IMR-90 (cell line): ENCODE results near the gene MAB21L2. TPM values are rescaled to one million over a fixed set of nuclear protein-coding genes. Genes with fewer than 3 reads are reported as not detected.

Source experiments
- ATAC-seq: fragments of 200-7000 bp; cut with Tn5 transposase; 2 replicates; pipeline ENCODE4 v1.9.1; 2020; ENCODE audit warnings: low read depth, mild to moderate bottlenecking, moderate library complexity
- Bru-seq: library from RNA; stranded (reverse); fragments of 400-500 nt; gene quantifications from one replicate; lab custom pipeline; 2021; lab: Mats Ljungman, UMichigan
- BruChase-seq, 2 experiments: library from RNA; stranded (reverse); fragments of 400-500 nt; gene quantifications; one replicate each; lab custom pipeline; 2021; lab: Mats Ljungman, UMichigan
- BruUV-seq: library from RNA; stranded (reverse); fragments of 400-500 nt; replicated peaks from 2 replicates; lab custom pipeline; 2021; lab: Mats Ljungman, UMichigan
- CTCF ChIA-PET: fragments of 300-600 bp; formaldehyde crosslinking; extraction: SDS; loops from one replicate; lab custom pipeline; 2021; ENCODE audit warnings: antibody characterized with exemption; lab: Yijun Ruan, JAX
- POLR2A ChIA-PET: fragments of 300-600 bp; sonication (Branson Sonifier 250); formaldehyde crosslinking; loops from one replicate; lab custom pipeline; 2022; ENCODE audit warnings: antibody characterized with exemption; ENCODE audit not compliant: unreplicated experiment; lab: Charles Lee
- DNase-seq: peaks from one replicate; pipeline ENCODE4 v3.0.0; 2013
- H2AFZ ChIP-seq: replicated peaks from 2 replicates; pipeline ENCODE3; 2013; ENCODE audit warnings: low read length, mild to moderate bottlenecking; ENCODE audit not compliant: poor library complexity
- H2AK5ac ChIP-seq: 2 replicates; pipeline ENCODE4 v1.6.1; 2013; ENCODE audit warnings: low read depth, low read length, inconsistent platforms
- H2AK9ac ChIP-seq: replicated peaks from 2 replicates; pipeline ENCODE3; 2013; ENCODE audit warnings: mild to moderate bottlenecking, low read depth, low read length, moderate library complexity; ENCODE audit not compliant: poor library complexity
- H2BK120ac ChIP-seq: 2 replicates; pipeline ENCODE4 v1.6.1; 2013; ENCODE audit warnings: low read depth, low read length, inconsistent platforms
- H2BK15ac ChIP-seq: 3 replicates; pipeline ENCODE4 v1.6.1; 2013; ENCODE audit warnings: low read depth, low read length, inconsistent platforms
- H2BK20ac ChIP-seq: 2 replicates; pipeline ENCODE4 v1.6.1; 2013; ENCODE audit warnings: low read depth, mild to moderate bottlenecking, inconsistent platforms, low read length, moderate library complexity
- H2BK5ac ChIP-seq: 2 replicates; pipeline ENCODE4 v1.6.1; 2013; ENCODE audit warnings: mild to moderate bottlenecking, low read depth, low read length, inconsistent platforms; ENCODE audit not compliant: poor library complexity, severe bottlenecking
- H3K14ac ChIP-seq: replicated peaks from 2 replicates; pipeline ENCODE4 v1.6.1; 2013; ENCODE audit warnings: low read depth, low read length, inconsistent platforms
- H3K18ac ChIP-seq: 2 replicates; pipeline ENCODE4 v1.6.1; 2013; ENCODE audit warnings: low read depth, low read length, control low read depth
- H3K23ac ChIP-seq: 2 replicates; pipeline ENCODE4 v1.6.1; 2013; ENCODE audit warnings: low read depth, low read length, inconsistent platforms
- H3K27ac ChIP-seq: 2 replicates; pipeline ENCODE4 v1.5.1; 2013; ENCODE audit warnings: mild to moderate bottlenecking, control low read depth, low read length; ENCODE audit not compliant: insufficient read depth
- H3K27me3 ChIP-seq: 2 replicates; pipeline ENCODE4 v1.6.1; 2013; ENCODE audit warnings: low read length; ENCODE audit not compliant: control insufficient read depth, insufficient read depth
- H3K36me3 ChIP-seq: 2 replicates; pipeline ENCODE4 v1.6.1; 2013; ENCODE audit warnings: low read length, mixed read lengths; ENCODE audit not compliant: control insufficient read depth, insufficient read depth
- H3K4ac ChIP-seq: 2 replicates; pipeline ENCODE4 v1.6.1; 2013; ENCODE audit warnings: low read depth, low read length, inconsistent platforms
- H3K4me1 ChIP-seq: 2 replicates; pipeline ENCODE4 v1.6.1; 2013; ENCODE audit warnings: low read length, mixed read lengths; ENCODE audit not compliant: control insufficient read depth, insufficient read depth
- H3K4me2 ChIP-seq: 2 replicates; pipeline ENCODE4 v1.6.1; 2013; ENCODE audit warnings: low read depth, mild to moderate bottlenecking, control low read depth, low read length, moderate library complexity
- H3K4me3 ChIP-seq: 2 replicates; pipeline ENCODE4 v1.5.1; 2013; ENCODE audit warnings: low read depth, mild to moderate bottlenecking, control low read depth, low read length, moderate library complexity; ENCODE audit not compliant: insufficient read depth
- H3K56ac ChIP-seq: 2 replicates; pipeline ENCODE4 v1.6.1; 2013; ENCODE audit warnings: low read length, inconsistent platforms; ENCODE audit not compliant: insufficient read depth; ENCODE audit errors: extremely low read depth
- H3K79me1 ChIP-seq, 2 experiments: 2 replicates each; pipeline ENCODE4 v1.6.1; 2013; ENCODE audit warnings: low read length in 2 of 2, inconsistent platforms in 1 of 2, low read depth in 1 of 2
- H3K9ac ChIP-seq: 2 replicates; pipeline ENCODE4 v1.6.1; 2013; ENCODE audit warnings: low read depth, low read length, control low read depth
- H3K9me1 ChIP-seq: 2 replicates; pipeline ENCODE4 v1.6.1; 2013; ENCODE audit warnings: low read length, inconsistent platforms; ENCODE audit not compliant: insufficient read depth
- H3K9me3 ChIP-seq: 2 replicates; pipeline ENCODE4 v1.6.1; 2013; ENCODE audit warnings: low read length; ENCODE audit not compliant: control insufficient read depth, insufficient read depth
- H4K20me1 ChIP-seq: 2 replicates; pipeline ENCODE4 v1.6.1; 2013; ENCODE audit warnings: low read length, inconsistent platforms; ENCODE audit not compliant: insufficient read depth
- H4K5ac ChIP-seq: 2 replicates; pipeline ENCODE4 v1.6.1; 2013; ENCODE audit warnings: mild to moderate bottlenecking, low read depth, low read length, control low read depth
- H4K8ac ChIP-seq, 2 experiments: 2 replicates each; pipeline ENCODE4 v1.6.1; 2013; ENCODE audit warnings: low read depth in 2 of 2, low read length in 2 of 2, control low read depth in 1 of 2, inconsistent platforms in 1 of 2
- H4K91ac ChIP-seq: 2 replicates; pipeline ENCODE4 v1.6.1; 2013; ENCODE audit warnings: low read depth, low read length, inconsistent platforms; ENCODE audit not compliant: insufficient read depth
- BHLHE40 ChIP-seq: fragments of 150-350 bp; IDR thresholded peaks from 2 replicates; pipeline ENCODE4 v1.6.1; 2016; ENCODE audit warnings: mild to moderate bottlenecking, low read depth, low read length
- CEBPB ChIP-seq: IDR thresholded peaks from 2 replicates; pipeline ENCODE4 v1.6.1; 2012; ENCODE audit warnings: low read depth, low read length, improper control_type of control experiment
- ELK1 ChIP-seq: fragments of 150-350 bp; IDR thresholded peaks from 2 replicates; pipeline ENCODE4 v1.6.1; 2016; ENCODE audit warnings: low read depth, mild to moderate bottlenecking, low read length, moderate library complexity, borderline replicate concordance
- FOS ChIP-seq: fragments of 150-350 bp; IDR thresholded peaks from 2 replicates; pipeline ENCODE4 v1.6.1; 2016; ENCODE audit warnings: low read depth, low read length
- MAFK ChIP-seq: IDR thresholded peaks from 2 replicates; pipeline ENCODE4 v1.6.1; 2012; ENCODE audit warnings: low read depth, low read length, improper control_type of control experiment
- MAZ ChIP-seq: IDR thresholded peaks from 2 replicates; pipeline ENCODE4 v1.6.1; 2012; ENCODE audit warnings: low read depth, mild to moderate bottlenecking, low read length, improper control_type of control experiment, moderate library complexity, borderline replicate concordance
- MXI1 ChIP-seq: IDR thresholded peaks from 2 replicates; pipeline ENCODE4 v1.6.1; 2012; ENCODE audit warnings: low read depth, mild to moderate bottlenecking, low read length, moderate library complexity, borderline replicate concordance
- NFE2L2 ChIP-seq: fragments of 150-350 bp; IDR thresholded peaks from 2 replicates; pipeline ENCODE4 v1.6.1; 2016; ENCODE audit warnings: low read depth, mild to moderate bottlenecking, low read length
- RAD21 ChIP-seq: IDR thresholded peaks from 2 replicates; pipeline ENCODE4 v1.6.1; 2012; ENCODE audit warnings: low read length, improper control_type of control experiment
- RCOR1 ChIP-seq: IDR thresholded peaks from 2 replicates; pipeline ENCODE4 v1.6.1; 2012; ENCODE audit warnings: mild to moderate bottlenecking, low read length, improper control_type of control experiment; ENCODE audit not compliant: insufficient replicate concordance
- SMC3 ChIP-seq: fragments of 150-350 bp; IDR thresholded peaks from 2 replicates; pipeline ENCODE4 v1.6.1; 2016; ENCODE audit warnings: low read depth, mild to moderate bottlenecking, antibody characterized with exemption, low read length, moderate library complexity
- USF2 ChIP-seq: fragments of 150-350 bp; IDR thresholded peaks from 2 replicates; pipeline ENCODE4 v1.6.1; 2017; ENCODE audit warnings: mild to moderate bottlenecking, antibody characterized with exemption, low read length, low read depth
- WGBS, 2 experiments: methylation state at CpG; one replicate each; pipeline versions ENCODE4 v1.1.5 to v1.1.7; 2013; ENCODE audit warnings: missing lambda C conversion rate in 2 of 2; ENCODE audit not compliant: insufficient read length in 1 of 2; ENCODE audit errors: extremely low coverage in 2 of 2; 5-methylcytosine and 5-hydroxymethylcytosine counted together
- dilution Hi-C: fragments of 300-500 bp; cut with HindIII; formaldehyde crosslinking; loops from one replicate; pipeline ENCODE4 v1.14.3; 2018; ENCODE audit warnings: low sequenced_read_pairs; ENCODE audit not compliant: unreplicated experiment
- in situ Hi-C: fragments of 300-500 bp; cut with MboI; formaldehyde crosslinking; loops from 3 replicates; pipeline ENCODE4 v1.14.3; 2019; ENCODE audit warnings: low sequenced_read_pairs, inconsistent platforms, mixed read lengths
- intact Hi-C: fragments of 100-400 bp; cut with micrococcal nuclease; formaldehyde crosslinking; loops from 2 replicates; pipeline ENCODE4 v1.10.0; 2022
- long read RNA-seq: library from polyadenylated mRNA; unstranded; transcript quantifications from one replicate; pipeline ENCODE4 v2.0.0, GENCODE V29; 2021; ENCODE audit not compliant: unreplicated experiment
- polyA plus RNA-seq, 3 experiments: library from polyadenylated mRNA; depleted of rRNA; stranded (reverse); fragments of >200 nt; gene quantifications; 2 replicates each; pipeline ENCODE4 v1.2.3, GENCODE V29; 2012; ENCODE audit warnings: low replicate concordance in 1 of 3
- total RNA-seq: library from RNA; depleted of rRNA; stranded (reverse); fragments of >200 nt; gene quantifications from 2 replicates; pipeline ENCODE4 v1.2.3, GENCODE V29; 2012; rRNA removed

MAB21L2 gene
- total RNA-seq (11.7 and 12.0 TPM in 2 replicates), polyA plus RNA-seq (2012; rRNA removed) (7.6 TPM in 2 replicates), Bru-seq, nascent RNA (percentile 51 among the genes with signal in this experiment), BruChase-seq, experiment 1, labeled RNA remaining after a 6-hour chase (percentile 50 among the genes with signal in this experiment), BruChase-seq, experiment 2, labeled RNA remaining after a 2-hour chase (percentile 63 among the genes with signal in this experiment)
- polyA plus RNA-seq (2012; cell fraction: cytosol; rRNA removed) = 5.5 and 8.4 TPM in 2 replicates
- polyA plus RNA-seq (2012; cell fraction: nucleus; rRNA removed; ENCODE audit: low replicate concordance) = 2.9 and 4.1 TPM in 2 replicates
- long read RNA-seq, transcript MAB21L2-201 (1 exons, 2,772 nt) = major isoform, 11 of 11 reads
- long read RNA-seq, partial matches to known transcripts = 0 of 11 reads
- long read RNA-seq, other reads (novel, unspliced or antisense) = 0 of 11 reads

DNA sequence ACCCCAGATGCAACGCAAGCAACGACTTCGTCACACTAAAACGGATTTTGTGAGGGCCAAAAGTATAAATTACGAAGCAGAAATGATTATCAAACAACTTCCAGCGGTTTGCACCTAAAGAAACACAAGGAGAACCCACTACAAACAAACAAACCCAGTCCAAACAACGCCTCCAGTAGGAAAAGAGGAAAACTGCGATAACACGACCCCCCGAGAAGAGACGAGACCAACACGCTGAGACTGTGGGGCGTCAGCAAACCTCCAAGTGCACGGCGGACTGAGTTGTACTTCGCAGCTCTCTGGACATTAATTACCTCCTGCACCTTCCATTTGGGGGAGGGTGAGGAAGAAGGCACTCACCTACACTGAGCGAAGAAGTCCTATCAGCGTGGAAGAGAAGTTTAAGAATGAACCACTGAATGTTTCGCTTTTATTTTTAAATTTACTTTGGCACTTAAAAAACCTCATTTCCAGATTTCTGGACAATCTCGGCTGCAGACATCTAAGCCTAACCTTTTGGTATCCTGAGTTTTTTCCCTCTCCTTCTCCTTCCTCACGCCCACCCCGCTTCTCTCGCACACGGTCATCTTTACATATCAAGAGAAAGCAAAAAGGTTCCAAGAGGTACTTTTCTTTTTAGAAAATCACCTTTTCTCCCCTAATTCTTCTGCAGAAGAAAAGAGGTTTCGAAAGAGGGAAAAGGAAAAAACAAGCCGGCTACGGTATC lies at the start of gene MAB21L2:
Gene MAB21L2, plus strand, starts transcription at position 6 of the 727 bp plus-strand sequence. CDS start 879 bp downstream, outside the sequence.
- no peak for ATAC-seq
- no peaks in the 10 kb centered on the region for H3K9me3 ChIP-seq
- peak within 1 kb of the TSS; percentile 88 for H3K18ac ChIP-seq
- H2BK5ac ChIP-seq = peak within 1 kb of the TSS; percentile 62
- peak within 1 kb of the TSS; percentile 77 for H2BK120ac ChIP-seq
- dilution Hi-C loops = no loop called here
- no peaks in the 10 kb centered on the region for H3K27me3 ChIP-seq
- intact Hi-C loops = loop anchor here (2.0 to 5.0 kb wide), 5 partner anchors 195 to 585 kb away; no protein-coding TSS in a partner anchor
- peak within 1 kb of the TSS; percentile 52 for H3K56ac ChIP-seq
- H2AK5ac ChIP-seq = peak within 1 kb of the TSS; percentile 41; the same call in 1 of the 2 replicates
- H3K9me1 ChIP-seq = peaks cover 2% of the 10 kb centered on the region; the same call in 1 of the 2 replicates
- peak within 1 kb of the TSS; percentile 66 for H4K91ac ChIP-seq
- peak within 1 kb of the TSS; percentile 64 for H3K9ac ChIP-seq
- H3K79me1 ChIP-seq = peaks cover 0 to 13% of the 10 kb centered on the region in 2 experiments; a peak in 2 of 4 replicates
- H2AK9ac ChIP-seq = peak within 1 kb of the TSS; percentile 18
- peak within 1 kb of the TSS; percentile 77 for H3K4me2 ChIP-seq
- ChIA-PET POLR2A (no interaction called here), CTCF (interaction anchor here (1.5 kb wide), 1 partner anchor 11 kb away, joined by 5 read pairs; no protein-coding TSS in a partner anchor)
- H3K14ac ChIP-seq = peak within 1 kb of the TSS; percentile 79
- peak within 1 kb of the TSS; percentile 94 for H3K27ac ChIP-seq
- WGBS, 2 experiments = 0% methylated on average over 2 of the region's 27 CpGs; no CpG with 5 or more reads in 1 of the 2 experiments
- in situ Hi-C loops = loop anchor here (10.0 kb wide), 1 partner anchor 578 kb away; no protein-coding TSS in a partner anchor
- H4K20me1 ChIP-seq = no peaks in the 10 kb centered on the region
- H2BK15ac ChIP-seq = peak within 1 kb of the TSS; percentile 66; the same call in 1 of the 3 replicates
- peak within 1 kb of the TSS; percentile 99 for H3K23ac ChIP-seq
- peak within 1 kb of the TSS; percentile 3; the same call in 1 of the 2 replicates for H2BK20ac ChIP-seq
- peak; percentile 46 for DNase-seq
- H3K36me3 ChIP-seq = no peaks in the 10 kb centered on the region
- peak within 1 kb of the TSS; percentile 59 for H3K4ac ChIP-seq
- H3K4me1 ChIP-seq = 0 out of 2 replicates have a peak, but pooled peaks cover 2% of the 10 kb centered on the region
- peak within 1 kb of the TSS; percentile 82 for H4K5ac ChIP-seq
- TF ChIP-seq FOS (no peak), ELK1 (no peak), MAFK (no peak), SMC3 (no peak), MXI1 (no peak), RAD21 (no peak), USF2 (no peak), NFE2L2 (no peak), BHLHE40 (no peak), MAZ (no peak), CEBPB (no peak), RCOR1 (no peak)
- BruUV-seq = TSS peak; percentile 61
- H2AFZ ChIP-seq = peak within 1 kb of the TSS; percentile 95
- peak within 1 kb of the TSS; percentile 44 to 78; a peak in 2 of 4 replicates for H4K8ac ChIP-seq
- peak within 1 kb of the TSS; percentile 78 for H3K4me3 ChIP-seq
